ENCODE measurements around the gene RBM20.

RBM20 gene

GRCh38 chr10:110742801-110743200 is 98.7 kb downstream of the RBM20 start:
- DNase-seq, result no peak

DNA sequence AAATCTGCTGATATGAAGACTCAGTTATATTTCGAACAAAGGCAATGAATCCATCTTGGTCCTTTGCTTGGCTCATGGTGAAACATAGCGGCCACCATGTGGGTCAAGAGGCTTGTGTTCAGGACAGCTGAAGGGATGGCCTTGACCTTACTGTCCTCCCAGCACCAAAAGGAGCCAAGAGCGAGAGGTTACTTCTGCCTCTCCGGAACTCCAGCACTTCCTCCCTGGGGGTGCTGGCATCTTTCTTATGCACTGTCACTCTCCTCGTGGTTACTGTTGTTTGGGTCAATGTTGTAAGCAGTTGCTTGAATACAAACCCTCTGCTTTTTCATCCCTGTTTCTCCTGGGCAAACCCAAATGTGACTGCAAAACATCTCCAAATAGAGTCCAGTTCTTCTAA is 100.6 kb downstream of the RBM20 start:
- DNase-seq, result no peak

DNA sequence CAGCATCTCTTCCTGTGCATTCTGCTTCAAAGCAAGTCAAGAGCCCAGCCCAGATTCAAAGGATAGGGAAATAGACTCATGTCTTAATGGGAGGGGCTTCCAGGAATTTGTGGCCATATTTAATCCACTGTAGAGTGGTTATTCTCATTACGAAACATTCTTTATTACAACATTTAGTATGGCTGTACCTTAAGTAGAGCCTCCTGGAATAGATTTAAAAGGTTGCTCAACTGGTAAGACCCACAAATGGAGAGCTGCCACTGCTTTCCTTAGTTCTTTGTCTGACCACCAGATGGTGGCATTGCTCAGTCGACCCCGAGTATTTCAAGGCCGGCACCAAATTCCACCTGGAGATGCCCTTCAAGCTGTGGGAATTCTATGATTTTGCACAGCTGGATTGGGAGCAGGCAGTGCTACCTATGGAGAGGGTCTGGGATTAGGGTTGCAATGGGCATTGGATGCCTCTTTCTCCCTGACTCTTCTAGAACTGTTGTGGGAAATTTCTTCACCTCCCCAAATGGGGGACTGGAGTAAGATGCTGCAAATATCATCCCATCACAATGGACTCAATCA is 102.2 kb downstream of the RBM20 start:
- DNase-seq, result peak; percentile 15

GRCh38 chr10:110746969-110747608 is 103.0 kb downstream of the RBM20 start:
- no peak for DNase-seq

- no peak for DNase-seq
These were observed 103.7 kb downstream of the RBM20 start for GRCh38 chr10:110747609-110748464.

- no peak for DNase-seq
These were observed 104.8 kb downstream of the RBM20 start for GRCh38 chr10:110748970-110749369.

DNA sequence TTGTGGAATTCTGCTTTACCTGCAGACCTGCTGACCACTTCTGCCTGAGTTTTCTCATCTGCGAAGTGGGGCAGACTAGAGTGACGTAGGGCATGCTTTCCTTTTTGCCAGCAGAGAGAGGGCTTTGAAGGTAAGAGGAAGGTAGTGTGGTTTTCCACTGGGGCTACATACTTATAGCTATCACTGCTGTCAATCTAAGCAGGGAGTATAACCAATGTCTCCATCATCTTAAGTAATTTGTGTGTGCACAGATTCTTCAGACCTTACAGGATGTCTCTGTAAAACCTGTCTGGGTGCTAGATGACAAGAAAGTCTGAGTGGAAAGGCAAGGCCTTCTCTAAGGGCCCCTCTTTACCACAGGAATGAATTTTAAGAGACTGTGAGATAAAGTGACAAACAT is 106.8 kb downstream of the RBM20 start:
- DNase-seq, result no peak

- no peak for DNase-seq
These were observed 107.7 kb downstream of the RBM20 start for GRCh38 chr10:110751850-110752249.

GRCh38 chr10:110753462-110753861 is 109.3 kb downstream of the RBM20 start:
- no peak for DNase-seq

DNA sequence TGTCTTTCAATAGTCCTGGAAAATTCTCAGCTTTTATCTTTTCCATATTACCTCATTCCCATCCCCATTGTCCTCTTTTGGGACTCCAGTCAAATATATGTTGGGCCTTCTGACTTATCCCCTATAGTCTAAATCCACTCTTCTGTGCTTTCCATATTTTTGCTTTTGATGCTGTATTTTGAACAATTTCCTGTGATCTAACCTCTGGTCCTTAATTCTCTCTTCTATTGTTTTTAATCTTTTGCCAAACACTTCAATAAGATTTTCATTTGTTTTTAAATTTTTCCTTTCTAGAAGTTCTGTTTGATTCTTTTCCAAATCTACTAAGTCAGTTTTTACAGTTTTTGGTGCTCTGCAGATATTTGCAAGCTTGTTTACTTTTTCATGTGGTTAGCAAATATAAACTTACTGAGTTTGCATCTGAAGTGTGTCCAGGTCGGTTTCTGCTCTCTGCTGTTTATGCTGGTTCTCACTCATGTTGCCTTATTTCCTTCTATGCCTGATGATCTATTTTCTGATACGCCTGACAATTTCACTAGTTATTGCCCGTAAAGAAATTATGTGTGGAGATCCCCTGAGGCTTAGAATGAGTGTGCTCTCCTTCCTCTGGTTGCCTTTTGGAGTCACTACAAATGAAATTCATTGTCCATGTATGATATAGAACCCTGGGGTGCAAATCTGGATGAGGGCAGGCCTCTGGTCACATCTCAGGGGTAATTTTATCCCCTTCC is 110.4 kb downstream of the RBM20 start:
- no peak for DNase-seq

GRCh38 chr10:110755781-110756180 is 111.6 kb downstream of the RBM20 start:
- no peak for DNase-seq

DNA sequence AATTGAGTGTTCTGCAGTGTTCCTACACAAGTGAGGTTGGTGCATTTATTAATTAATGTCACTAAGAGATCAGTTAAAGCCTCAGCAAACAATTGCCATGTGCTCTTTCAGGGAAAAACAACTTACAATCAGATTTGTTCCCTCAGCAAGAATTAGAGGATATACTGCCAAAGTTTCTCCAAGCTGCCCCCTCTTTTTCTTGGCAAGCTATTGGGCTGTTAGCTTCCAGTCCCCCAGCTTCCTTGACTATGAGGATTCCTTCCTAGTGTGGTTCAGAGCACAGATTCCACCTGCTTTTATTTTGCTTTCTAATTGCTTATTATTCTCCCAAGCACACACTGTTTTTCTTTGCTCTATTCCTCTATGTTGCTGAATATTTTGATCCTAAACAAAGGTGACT is 112.7 kb downstream of the RBM20 start:
- no peak for DNase-seq

DNA sequence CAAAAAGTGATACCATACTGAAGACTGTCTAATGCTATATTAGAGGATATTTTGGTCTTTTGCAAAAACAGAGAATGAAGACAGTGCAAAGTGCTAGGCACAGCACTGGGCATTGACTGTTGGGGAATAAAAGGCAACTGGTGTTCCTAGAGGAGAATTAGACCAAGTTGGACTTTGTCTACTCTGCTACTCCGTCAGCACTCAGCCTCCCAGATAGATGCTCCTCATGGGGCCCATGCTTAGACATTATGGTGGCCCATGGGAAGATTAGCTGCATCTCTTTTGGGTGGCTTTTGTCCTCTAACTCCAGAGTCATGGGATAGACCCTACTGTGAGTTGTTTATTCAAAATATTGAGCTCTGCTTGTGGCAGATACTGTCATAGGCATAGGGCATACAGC is 113.5 kb downstream of the RBM20 start:
- DNase-seq, result no peak

- no peak for DNase-seq
These were observed 114.1 kb downstream of the RBM20 start for GRCh38 chr10:110758128-110758765.

GRCh38 chr10:110758898-110759297 is 114.8 kb downstream of the RBM20 start:
- no peak for DNase-seq

- no peak for DNase-seq
These were observed 115.4 kb downstream of the RBM20 start for GRCh38 chr10:110759523-110759922.

DNA sequence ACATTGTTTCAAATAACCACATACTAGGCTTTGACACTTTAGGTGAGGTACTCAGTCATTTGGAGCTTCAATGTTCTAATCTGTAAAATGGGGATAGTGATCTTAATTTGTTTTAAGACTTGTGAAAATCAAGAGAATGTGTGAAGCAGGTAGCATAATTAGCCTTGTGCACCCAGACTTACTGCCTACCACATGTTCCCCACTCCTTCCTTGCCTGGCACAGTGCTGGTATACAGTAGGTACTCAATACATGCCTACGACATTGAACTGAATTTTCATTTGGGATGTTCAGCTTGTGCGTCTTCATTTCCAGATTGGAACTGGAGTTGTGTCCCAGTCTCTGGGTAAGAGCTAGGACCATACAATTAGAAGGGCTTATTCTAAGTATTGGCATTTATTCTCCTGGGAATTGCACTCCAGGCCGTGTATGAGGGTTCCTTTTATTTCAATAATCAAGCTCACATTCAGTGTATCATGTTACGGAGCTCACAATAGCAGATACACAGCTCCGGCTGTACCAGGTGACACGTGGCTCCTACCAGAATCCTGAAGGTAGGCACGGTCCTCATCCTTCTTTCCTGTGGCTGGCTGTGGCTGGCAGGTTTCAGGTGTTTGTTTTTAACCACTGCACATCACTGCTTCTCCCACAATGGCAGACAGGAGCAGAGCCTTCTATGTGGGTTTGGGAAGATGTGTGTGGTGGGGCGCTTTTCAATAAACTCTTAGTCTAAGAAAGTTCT is 118.1 kb downstream of the RBM20 start:
- DNase-seq, result no peak

DNA sequence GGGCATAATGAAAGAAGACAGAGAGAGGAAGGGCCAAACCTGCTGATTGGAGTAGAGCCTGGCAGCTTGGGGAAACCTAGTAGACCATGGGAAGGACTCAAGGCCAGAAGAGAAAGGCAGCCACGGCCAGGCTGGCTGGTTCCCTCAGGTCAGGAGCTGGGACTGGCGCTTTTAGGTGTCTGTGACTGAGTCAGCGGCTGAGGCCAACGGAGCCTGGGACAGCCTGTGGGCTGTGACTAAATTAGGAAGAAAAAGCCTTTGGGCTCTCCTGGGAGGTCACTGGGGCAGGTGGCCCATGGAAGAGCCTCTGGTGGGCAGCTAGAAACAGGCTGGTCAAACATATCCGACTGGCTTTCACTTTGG is 118.7 kb downstream of the RBM20 start:
- no peak for DNase-seq

GRCh38 chr10:110764378-110764777 is 120.2 kb downstream of the RBM20 start:
- no peak for DNase-seq

DNA sequence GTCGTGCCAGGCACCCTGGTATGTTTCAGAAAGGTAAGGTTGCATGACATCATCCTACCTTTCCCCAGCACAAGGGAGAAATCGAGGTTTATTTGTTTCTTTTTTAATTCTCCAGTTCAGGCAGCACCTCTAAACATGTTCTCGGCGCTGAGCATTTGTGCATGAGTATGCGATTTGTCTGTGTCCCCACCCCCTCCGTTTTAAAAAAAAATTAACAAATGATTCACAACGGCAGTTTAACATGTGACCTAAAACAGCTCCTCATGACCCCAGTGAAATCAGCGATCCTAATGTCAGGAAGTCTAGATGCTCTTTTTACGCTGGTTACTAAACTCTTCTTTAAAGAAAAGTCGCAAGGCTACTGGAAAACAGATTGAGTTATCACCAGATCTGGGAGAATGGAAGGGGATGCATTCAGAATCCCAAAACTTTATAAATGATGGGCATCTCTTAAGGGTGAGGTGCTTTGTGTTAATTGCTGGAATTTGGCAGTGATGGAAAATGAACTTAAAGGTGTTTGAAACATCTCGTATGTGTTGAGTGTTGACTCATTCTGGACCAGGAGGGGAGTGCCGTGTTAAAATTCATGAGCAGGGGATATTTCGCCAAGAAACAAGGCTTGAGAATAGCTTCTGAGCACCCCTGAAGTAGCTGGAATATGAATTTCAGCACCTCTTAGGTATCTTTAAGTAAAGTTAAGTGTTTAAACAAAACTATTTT is 120.8 kb downstream of the RBM20 start:
- no peak for DNase-seq

- DNase-seq, result no peak
These were observed 121.6 kb downstream of the RBM20 start for GRCh38 chr10:110765513-110766319.

All from NCI-H748 treated with DMSO at 0.1 percent for 48 hours (cell line).